Neuron (in vitro differentiated cells): ENCODE results near the gene DPF1.
A peak's percentile ranks its signal among the peaks of the same experiment; 100 is the strongest.
"Not testable (repeated sequence)": the region's sequence is repeated elsewhere in the genome, so short reads cannot be mapped to it uniquely, and the experiment has no call there.

Source experiments
- H2AFZ ChIP-seq: one replicate; pipeline ENCODE4 v1.6.1; 2013; ENCODE audit warnings: low read depth, mild to moderate bottlenecking, inconsistent platforms, low read length, moderate library complexity
- H3K27me3 ChIP-seq: one replicate; pipeline ENCODE4 v1.6.1; 2013; ENCODE audit warnings: low read length; ENCODE audit not compliant: insufficient read depth
- H3K36me3 ChIP-seq: one replicate; pipeline ENCODE4 v1.6.1; 2013; ENCODE audit warnings: low read length; ENCODE audit not compliant: insufficient read depth
- H3K4me1 ChIP-seq: one replicate; pipeline ENCODE4 v1.6.1; 2013; ENCODE audit warnings: low read length; ENCODE audit not compliant: insufficient read depth
- H3K4me3 ChIP-seq: 2 replicates; pipeline ENCODE4 v1.5.1; 2013; ENCODE audit warnings: mild to moderate bottlenecking, low read length, moderate library complexity
- H3K9me3 ChIP-seq: one replicate; pipeline ENCODE4 v1.6.1; 2013; ENCODE audit warnings: low read length

The DPF1 gene

GRCh38 chr19:38261942-38262341 is 37.9 kb upstream of the DPF1 start:
- not testable (repeated sequence) for H3K36me3 ChIP-seq, H3K9me3 ChIP-seq, H2AFZ ChIP-seq, H3K4me3 ChIP-seq
- Histone ChIP-seq H3K4me1 (peaks cover 12% of the 10 kb centered on the region), H3K27me3 (peaks cover 35% of the 10 kb centered on the region)

DNA sequence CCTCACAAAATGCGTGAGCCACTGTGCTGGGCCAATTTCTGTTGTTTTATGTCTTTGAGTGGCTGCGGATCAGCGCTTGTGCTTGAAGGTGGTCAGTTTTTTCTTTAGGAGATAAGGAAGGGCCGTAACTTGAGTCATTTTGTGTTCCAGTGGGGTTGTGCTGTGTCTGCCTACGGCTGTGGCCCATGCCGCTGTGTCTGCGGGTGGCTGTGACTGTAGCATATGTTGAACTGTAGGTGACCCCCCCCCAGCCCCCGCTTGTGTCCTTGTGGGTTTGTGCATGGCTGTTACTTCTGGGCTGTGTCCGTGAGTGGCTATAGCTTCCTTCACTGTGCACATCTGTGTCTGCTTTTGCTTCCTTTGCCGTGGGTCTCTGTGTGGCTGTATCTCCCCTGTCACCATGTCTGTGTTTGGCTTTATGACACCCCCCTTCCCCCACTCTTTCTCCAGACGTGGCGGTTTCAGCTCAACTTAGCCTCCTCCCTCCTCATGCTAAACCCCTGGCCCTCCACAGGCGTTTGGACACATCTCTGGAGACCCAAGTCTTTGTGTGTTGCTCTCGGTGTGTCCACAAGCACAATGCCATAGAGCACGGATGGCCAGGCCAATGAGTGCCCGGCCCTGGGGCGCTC is 31.5 kb upstream of the DPF1 start:
- Histone ChIP-seq H3K4me1 (peaks cover 29% of the 10 kb centered on the region), H3K36me3 (no peaks in the 10 kb centered on the region), H3K27me3 (peaks cover 12% of the 10 kb centered on the region), H2AFZ (peak overlapping the region; percentile 20), H3K4me3 (no peak overlapping the region), H3K9me3 (no peaks in the 10 kb centered on the region)

GRCh38 chr19:38253788-38254187 is 29.8 kb upstream of the DPF1 start:
- Histone ChIP-seq H2AFZ (no peak overlapping the region), H3K4me1 (peaks cover 29% of the 10 kb centered on the region), H3K9me3 (no peaks in the 10 kb centered on the region), H3K4me3 (no peak overlapping the region), H3K27me3 (peaks cover 12% of the 10 kb centered on the region), H3K36me3 (no peaks in the 10 kb centered on the region)

GRCh38 chr19:38252941-38253691 is 29.1 kb upstream of the DPF1 start:
- Histone ChIP-seq H3K9me3 (no peaks in the 10 kb centered on the region), H3K4me3 (no peak overlapping the region), H3K4me1 (peaks cover 29% of the 10 kb centered on the region)

DNA sequence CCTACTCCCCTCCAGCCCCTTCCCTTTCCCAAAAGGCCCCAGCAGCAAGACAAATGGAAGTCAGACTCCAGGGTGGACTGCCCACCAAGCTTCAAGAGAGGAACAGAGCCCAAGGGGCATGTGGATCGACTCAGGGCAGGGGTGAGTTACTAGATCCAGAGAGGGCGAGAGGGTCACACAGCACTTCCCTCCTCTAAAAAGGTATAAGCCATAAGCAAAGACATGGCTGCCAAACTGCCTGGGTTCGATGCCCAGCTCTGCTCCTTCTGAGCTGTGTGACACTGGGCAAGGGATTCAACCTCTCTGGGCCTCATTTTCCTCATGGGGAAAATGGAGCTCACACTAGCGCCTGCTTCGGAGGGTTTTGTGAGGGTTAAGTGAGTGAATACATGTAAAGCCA is 28.4 kb upstream of the DPF1 start:
- Histone ChIP-seq H3K4me3 (no peak overlapping the region), H3K27me3 (peaks cover 12% of the 10 kb centered on the region), H3K9me3 (no peaks in the 10 kb centered on the region), H3K36me3 (no peaks in the 10 kb centered on the region), H3K4me1 (peaks cover 29% of the 10 kb centered on the region), H2AFZ (no peak overlapping the region)

More at GRCh38 chr19:38252941-38253691, 29.1 kb upstream of the DPF1 start:
- Histone ChIP-seq H3K27me3 (peaks cover 12% of the 10 kb centered on the region), H2AFZ (no peak overlapping the region), H3K36me3 (no peaks in the 10 kb centered on the region)

DNA sequence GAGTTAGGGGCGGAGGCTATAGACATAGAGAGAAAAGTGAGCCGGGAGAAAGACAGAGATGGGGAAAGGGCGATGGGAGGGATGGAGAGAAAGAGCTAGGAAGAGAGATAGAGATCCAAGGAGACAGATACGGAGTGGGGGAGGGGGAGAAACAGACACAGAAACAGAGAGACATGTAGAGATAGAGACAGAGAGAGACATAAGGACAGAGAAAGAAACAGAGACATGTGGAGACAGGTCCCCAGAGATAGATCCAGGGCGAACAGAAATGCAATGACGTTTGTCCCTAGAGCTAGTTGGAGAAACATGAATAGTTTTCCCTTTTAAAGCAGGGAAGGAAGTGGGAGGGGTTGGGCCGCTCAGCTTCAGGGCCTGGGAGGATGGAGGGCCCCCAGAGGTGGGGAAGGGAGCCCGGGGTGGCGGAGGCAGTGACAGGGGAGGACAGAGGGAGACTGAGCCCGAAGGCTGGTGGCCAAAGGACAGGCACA is 27.6 kb upstream of the DPF1 start:
- Histone ChIP-seq H3K9me3 (no peaks in the 10 kb centered on the region), H3K36me3 (no peaks in the 10 kb centered on the region), H3K27me3 (peaks cover 6% of the 10 kb centered on the region), H3K4me1 (peaks cover 29% of the 10 kb centered on the region), H2AFZ (peak overlapping the region; percentile 49), H3K4me3 (peak overlapping the region; percentile 31)

- H3K4me3 ChIP-seq: peak overlapping the region; percentile 31
- peaks cover 29% of the 10 kb centered on the region for H3K4me1 ChIP-seq
Observed at GRCh38 chr19:38250821-38251563, 27.0 kb upstream of the DPF1 start.

GRCh38 chr19:38250428-38250820 is 26.4 kb upstream of the DPF1 start:
- peaks cover 29% of the 10 kb centered on the region for H3K4me1 ChIP-seq
- no peak overlapping the region for H2AFZ ChIP-seq
- no peaks in the 10 kb centered on the region for H3K9me3 ChIP-seq
- H3K4me3 ChIP-seq: no peak overlapping the region
- H3K36me3 ChIP-seq: no peaks in the 10 kb centered on the region
- peaks cover 1% of the 10 kb centered on the region for H3K27me3 ChIP-seq

More at GRCh38 chr19:38250821-38251563, 27.0 kb upstream of the DPF1 start:
- Histone ChIP-seq H2AFZ (peak overlapping the region; percentile 49), H3K27me3 (peaks cover 5% of the 10 kb centered on the region), H3K36me3 (no peaks in the 10 kb centered on the region), H3K9me3 (no peaks in the 10 kb centered on the region)

DNA sequence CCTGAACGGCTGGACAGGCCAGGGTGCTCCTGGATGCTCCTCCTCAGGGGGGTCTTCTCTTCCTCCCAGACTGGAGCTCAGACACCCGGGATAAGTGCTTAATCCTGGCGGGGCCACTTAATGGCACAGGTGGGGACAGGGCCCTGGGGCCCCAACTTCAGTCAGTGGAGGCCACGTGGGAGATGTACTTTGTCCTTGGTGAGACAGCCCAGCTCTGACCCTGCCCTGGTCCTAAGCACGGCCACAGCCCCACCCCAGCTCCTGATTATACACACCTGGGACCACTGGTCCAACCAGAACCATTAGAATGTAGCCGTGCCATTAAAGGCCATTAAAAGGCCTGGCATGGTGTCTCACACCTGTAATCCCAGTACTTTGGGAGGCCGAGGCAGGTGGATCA is 24.4 kb upstream of the DPF1 start:
- H3K36me3 ChIP-seq: no peaks in the 10 kb centered on the region
- H2AFZ ChIP-seq: no peak overlapping the region
- H3K4me3 ChIP-seq: no peak overlapping the region
- no peaks in the 10 kb centered on the region for H3K9me3 ChIP-seq
- H3K4me1 ChIP-seq: peaks cover 28% of the 10 kb centered on the region
- H3K27me3 ChIP-seq: no peaks in the 10 kb centered on the region

DNA sequence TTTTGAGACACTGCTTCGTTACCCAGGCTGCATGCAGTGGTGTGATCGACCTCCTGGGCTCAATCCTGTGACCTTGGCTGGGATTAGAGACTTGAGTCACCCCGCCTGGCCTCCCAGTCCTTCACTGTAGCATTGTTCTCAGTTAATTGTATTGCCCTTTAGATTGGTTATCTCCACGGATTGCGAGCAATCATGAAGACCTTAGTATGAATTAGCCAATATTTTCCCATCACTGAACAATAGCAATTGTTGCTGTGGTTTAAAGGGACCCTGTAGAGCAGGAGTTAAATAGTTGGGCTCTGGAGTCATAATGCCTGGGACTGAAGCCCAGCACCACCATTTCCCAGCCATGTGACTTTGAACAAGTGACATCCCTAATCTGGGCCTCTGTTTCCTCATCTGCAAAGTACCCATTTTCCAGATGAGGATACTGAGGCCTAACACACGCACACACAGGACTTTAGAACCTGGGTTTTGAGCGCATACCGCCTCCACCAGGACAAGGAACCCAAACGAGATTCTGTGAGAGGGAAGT is 23.8 kb upstream of the DPF1 start:
- Histone ChIP-seq H3K27me3 (no peaks in the 10 kb centered on the region), H3K9me3 (no peaks in the 10 kb centered on the region), H3K4me1 (peaks cover 22% of the 10 kb centered on the region), H3K36me3 (no peaks in the 10 kb centered on the region), H3K4me3 (no peak overlapping the region), H2AFZ (no peak overlapping the region)

DNA sequence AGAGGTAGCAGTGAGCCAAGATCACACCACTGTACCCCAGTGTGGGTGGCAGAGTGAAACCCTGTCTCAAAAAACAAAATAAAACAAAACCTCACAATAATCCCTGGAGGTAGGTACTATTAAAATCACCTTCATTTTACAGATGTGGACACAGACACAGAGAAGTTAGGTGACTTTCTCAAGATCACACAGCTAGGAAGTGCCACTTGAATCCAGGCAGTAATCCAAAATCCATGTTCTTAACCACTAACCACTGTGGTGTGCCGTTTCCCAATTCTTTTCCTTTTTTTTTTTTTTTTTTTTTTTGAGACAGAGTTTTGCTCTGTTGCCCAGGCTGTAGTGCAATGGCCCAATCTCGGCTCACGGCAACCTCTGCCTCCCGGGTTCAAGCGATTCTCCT is 23.1 kb upstream of the DPF1 start:
- H3K9me3 ChIP-seq: no peaks in the 10 kb centered on the region
- no peaks in the 10 kb centered on the region for H3K36me3 ChIP-seq
- no peaks in the 10 kb centered on the region for H3K27me3 ChIP-seq
- H3K4me3 ChIP-seq: no peak overlapping the region
- peaks cover 15% of the 10 kb centered on the region for H3K4me1 ChIP-seq
- no peak overlapping the region for H2AFZ ChIP-seq

DNA sequence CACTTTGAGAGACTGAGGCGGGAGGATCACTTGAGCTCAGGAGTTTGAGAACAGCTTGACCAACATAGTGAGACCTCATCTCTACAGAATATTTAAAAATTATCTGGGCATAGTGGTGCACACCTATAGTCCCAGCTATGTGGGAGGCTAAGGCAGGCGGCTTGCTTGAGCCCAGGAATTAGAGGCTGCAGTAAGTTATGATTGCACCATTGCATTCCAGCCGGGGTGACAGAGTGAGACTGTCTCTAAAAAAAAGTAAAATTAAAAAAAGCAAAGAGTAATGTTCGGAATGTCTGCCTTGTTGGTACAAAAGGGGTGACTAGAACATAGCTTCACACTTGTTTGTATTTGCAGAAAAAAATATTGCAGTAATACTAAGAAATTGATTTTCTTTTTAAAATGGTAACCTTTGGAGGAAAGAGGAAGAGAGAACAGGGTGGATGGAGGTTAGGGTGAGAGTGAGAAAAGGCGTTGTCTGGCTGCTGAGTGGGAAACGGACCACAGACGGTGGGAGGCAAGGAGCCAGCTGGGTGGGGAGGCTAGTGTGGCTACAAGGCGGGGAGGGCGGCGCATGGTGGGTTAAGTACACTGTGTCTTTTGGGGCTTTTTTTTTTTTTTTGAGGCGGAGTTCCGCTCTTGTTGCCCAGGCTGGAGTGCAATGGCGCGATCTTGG is 21.9 kb upstream of the DPF1 start:
- no peaks in the 10 kb centered on the region for H3K27me3 ChIP-seq
- no peaks in the 10 kb centered on the region for H3K9me3 ChIP-seq
- no peak overlapping the region for H3K4me3 ChIP-seq
- H3K4me1 ChIP-seq: peaks cover 5% of the 10 kb centered on the region
- H2AFZ ChIP-seq: no peak overlapping the region
- no peaks in the 10 kb centered on the region for H3K36me3 ChIP-seq
